Neural progenitor cell (in vitro differentiated cells): Measurements from ENCODE around the gene AAMP. TPM values are rescaled to one million over a fixed set of nuclear protein-coding genes. Genes with fewer than 3 reads are reported as not detected.

Experiments used
- DNase-seq: peaks from one replicate; pipeline ENCODE4 v3.0.0-alpha.2; 2016; ENCODE audit warnings: low spot score
- H2AFZ ChIP-seq: fragments of 200-600 bp; sonication (generic); replicated peaks from 2 replicates; pipeline ENCODE4 v1.6.1; 2016; ENCODE audit warnings: antibody characterized with exemption
- H3F3A ChIP-seq: fragments of 200-600 bp; sonication (generic); 2 replicates; pipeline ENCODE4 v1.6.1; 2016; ENCODE audit warnings: antibody characterized with exemption, low read depth
- H3K27ac ChIP-seq: fragments of 200-600 bp; sonication (generic); 2 replicates; pipeline ENCODE4 v1.5.1; 2016; ENCODE audit warnings: mild to moderate bottlenecking
- H3K27me3 ChIP-seq: fragments of 200-600 bp; sonication (generic); 2 replicates; pipeline ENCODE4 v1.6.1; 2016; ENCODE audit warnings: mild to moderate bottlenecking, moderate library complexity
- H3K36me3 ChIP-seq: fragments of 200-600 bp; sonication (generic); 2 replicates; pipeline ENCODE4 v1.5.1; 2016
- H3K4me1 ChIP-seq: fragments of 200-600 bp; sonication (generic); 2 replicates; pipeline ENCODE4 v1.6.1; 2016; ENCODE audit warnings: mixed run types
- H3K4me2 ChIP-seq: fragments of 200-600 bp; sonication (generic); 2 replicates; pipeline ENCODE4 v1.6.1; 2016
- H3K4me3 ChIP-seq: fragments of 200-600 bp; sonication (generic); 2 replicates; pipeline ENCODE4 v1.5.1; 2016
- H3K79me2 ChIP-seq: fragments of 200-600 bp; sonication (generic); 2 replicates; pipeline ENCODE4 v1.6.1; 2016; ENCODE audit warnings: low read depth
- H3K9ac ChIP-seq: fragments of 200-600 bp; sonication (generic); 2 replicates; pipeline ENCODE4 v1.6.1; 2016
- H3K9me3 ChIP-seq: fragments of 200-600 bp; sonication (generic); 2 replicates; pipeline ENCODE4 v1.5.1; 2016; ENCODE audit warnings: low read depth
- H4K20me1 ChIP-seq: fragments of 200-600 bp; sonication (generic); 2 replicates; pipeline ENCODE4 v1.6.1; 2016; ENCODE audit warnings: low read depth
- H3K27ac Mint-ChIP-seq: 3 replicates; pipeline ENCODE4 v1.8.0; 2021; ENCODE audit warnings: mixed read lengths
- H3K27me3 Mint-ChIP-seq: 2 replicates; pipeline ENCODE4 v1.8.0; 2022; ENCODE audit warnings: low read depth, mild to moderate bottlenecking, inconsistent platforms, moderate library complexity, mixed read lengths; ENCODE audit not compliant: insufficient read depth
- H3K36me3 Mint-ChIP-seq: 3 replicates; pipeline ENCODE4 v1.8.0; 2021; ENCODE audit warnings: mixed read lengths
- H3K4me1 Mint-ChIP-seq: 3 replicates; pipeline ENCODE4 v1.8.0; 2021; ENCODE audit warnings: mixed read lengths
- H3K4me3 Mint-ChIP-seq: 3 replicates; pipeline ENCODE4 v1.8.0; 2021; ENCODE audit warnings: mild to moderate bottlenecking, moderate library complexity, mixed read lengths
- H3K9me3 Mint-ChIP-seq: 3 replicates; pipeline ENCODE4 v1.8.0; 2020; ENCODE audit warnings: mixed read lengths
- EZH2 ChIP-seq: fragments of 200-600 bp; sonication (generic); IDR thresholded peaks from 2 replicates; pipeline ENCODE4 v1.6.1; 2017; ENCODE audit warnings: antibody characterized with exemption, mild to moderate bottlenecking, moderate library complexity
- EZH2phosphoT487 ChIP-seq: fragments of 200-600 bp; sonication (generic); IDR thresholded peaks from 2 replicates; pipeline ENCODE4 v1.6.1; 2017; ENCODE audit warnings: antibody characterized with exemption
- total RNA-seq: library from RNA; depleted of rRNA; stranded (reverse); fragments of >200 nt; gene quantifications from 2 replicates; pipeline ENCODE4 v1.2.3, GENCODE V29; 2015; ENCODE audit warnings: low replicate concordance
- TF ChIP-seq, protein P1 (sequence below): fragments of 200-600 bp; sonication (generic); IDR thresholded peaks from 2 replicates; pipeline ENCODE4 v1.5.1; 2017; ENCODE audit warnings: antibody characterized with exemption, mild to moderate bottlenecking

Gene AAMP
- total RNA-seq, 1 donor from 2014 or later: 90.4 TPM

DNA sequence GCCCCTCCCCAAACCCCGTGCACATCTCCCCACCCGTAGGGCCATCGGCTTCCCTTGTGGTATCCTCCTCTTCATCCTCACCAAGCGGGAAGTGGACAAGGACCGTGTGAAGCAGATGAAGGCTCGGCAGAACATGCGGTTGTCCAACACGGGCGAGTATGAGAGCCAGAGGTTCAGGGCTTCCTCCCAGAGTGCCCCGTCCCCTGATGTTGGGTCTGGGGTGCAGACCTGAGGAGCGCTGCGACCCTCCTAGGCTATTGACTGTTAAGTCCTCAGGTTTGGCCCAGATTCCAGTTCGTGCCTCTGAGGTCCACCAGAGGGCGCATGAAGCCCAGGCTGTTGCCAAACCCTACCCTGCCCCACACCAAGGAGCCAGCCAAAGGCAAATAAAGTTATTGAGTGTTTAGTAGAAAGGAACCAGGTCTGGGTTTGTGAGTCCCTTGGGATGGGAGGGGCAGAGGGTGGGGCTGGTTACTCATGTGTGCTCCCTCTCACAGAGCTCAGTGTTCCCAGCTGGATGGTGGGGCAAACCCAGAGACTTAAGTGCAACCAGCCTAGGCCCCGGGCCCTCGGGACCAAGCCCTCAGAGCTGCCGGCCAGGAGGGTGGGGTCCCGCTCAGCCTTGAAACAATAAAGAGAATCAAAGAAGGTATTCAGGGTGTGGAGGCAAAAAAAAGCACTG, 2.7 kb upstream of the AAMP start:
- peaks cover 13% of the 10 kb centered on the region for H3F3A ChIP-seq

DNA sequence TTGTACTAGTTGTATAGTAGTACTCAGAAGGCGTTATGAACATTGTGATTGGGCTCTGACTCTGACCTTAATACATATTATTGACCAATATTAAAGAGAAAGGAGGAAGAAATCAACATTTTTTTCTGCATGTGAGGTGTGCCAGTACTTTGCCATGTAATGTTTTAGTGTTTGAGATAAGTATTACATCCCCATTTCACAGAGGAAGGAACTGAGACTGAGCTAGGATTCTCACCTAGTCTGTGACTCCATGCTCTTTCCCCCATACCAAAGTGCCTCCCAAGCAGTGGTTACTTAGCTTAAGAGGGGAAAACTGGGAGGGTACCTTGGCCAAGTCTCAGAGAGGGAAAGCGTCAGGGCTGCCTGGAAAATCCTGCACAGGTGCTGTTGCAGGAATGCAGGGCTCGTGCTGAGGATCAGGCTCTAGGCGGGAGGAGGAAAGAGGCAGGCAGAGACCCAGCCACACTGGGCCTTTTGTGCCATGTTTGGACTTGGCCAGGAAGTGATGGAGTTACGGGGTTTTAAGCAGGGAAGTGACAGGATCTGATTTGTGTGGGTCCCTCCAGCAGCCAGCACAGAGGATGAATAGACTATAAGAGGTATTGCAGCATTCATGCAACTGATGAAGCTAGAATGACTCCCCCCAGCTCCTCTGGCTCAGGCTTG, 2.1 kb upstream of the AAMP start:
- no peak overlapping the region for H3K9ac ChIP-seq
- no peaks in the 10 kb centered on the region for H3K9me3 Mint-ChIP-seq
- peaks cover 13% of the 10 kb centered on the region for H4K20me1 ChIP-seq
- H3K27ac Mint-ChIP-seq: no peak overlapping the region
- peaks cover 7% of the 10 kb centered on the region for H3K36me3 Mint-ChIP-seq
- H3K4me3 Mint-ChIP-seq: peak overlapping the region; percentile 95
- H3K27me3 ChIP-seq: no peaks in the 10 kb centered on the region
- no peak overlapping the region for H3K27ac ChIP-seq
- TF ChIP-seq, protein P1, sequence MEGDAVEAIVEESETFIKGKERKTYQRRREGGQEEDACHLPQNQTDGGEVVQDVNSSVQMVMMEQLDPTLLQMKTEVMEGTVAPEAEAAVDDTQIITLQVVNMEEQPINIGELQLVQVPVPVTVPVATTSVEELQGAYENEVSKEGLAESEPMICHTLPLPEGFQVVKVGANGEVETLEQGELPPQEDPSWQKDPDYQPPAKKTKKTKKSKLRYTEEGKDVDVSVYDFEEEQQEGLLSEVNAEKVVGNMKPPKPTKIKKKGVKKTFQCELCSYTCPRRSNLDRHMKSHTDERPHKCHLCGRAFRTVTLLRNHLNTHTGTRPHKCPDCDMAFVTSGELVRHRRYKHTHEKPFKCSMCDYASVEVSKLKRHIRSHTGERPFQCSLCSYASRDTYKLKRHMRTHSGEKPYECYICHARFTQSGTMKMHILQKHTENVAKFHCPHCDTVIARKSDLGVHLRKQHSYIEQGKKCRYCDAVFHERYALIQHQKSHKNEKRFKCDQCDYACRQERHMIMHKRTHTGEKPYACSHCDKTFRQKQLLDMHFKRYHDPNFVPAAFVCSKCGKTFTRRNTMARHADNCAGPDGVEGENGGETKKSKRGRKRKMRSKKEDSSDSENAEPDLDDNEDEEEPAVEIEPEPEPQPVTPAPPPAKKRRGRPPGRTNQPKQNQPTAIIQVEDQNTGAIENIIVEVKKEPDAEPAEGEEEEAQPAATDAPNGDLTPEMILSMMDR: no peak
- no peak for TF ChIP-seq EZH2
- TF ChIP-seq EZH2phosphoT487: no peak
- peaks cover 12% of the 10 kb centered on the region for H3K4me1 ChIP-seq
- no peak for DNase-seq
- H3K79me2 ChIP-seq: peaks cover 27% of the 10 kb centered on the region
- H3F3A ChIP-seq: peaks cover 13% of the 10 kb centered on the region
- H3K4me3 ChIP-seq: peak overlapping the region; percentile 89
- H3K4me2 ChIP-seq: peak overlapping the region; percentile 91
- H3K36me3 ChIP-seq: no peaks in the 10 kb centered on the region
- no peaks in the 10 kb centered on the region for H3K9me3 ChIP-seq
- H3K4me1 Mint-ChIP-seq: peaks cover 27% of the 10 kb centered on the region
- no peak overlapping the region for H2AFZ ChIP-seq
- peaks cover 3% of the 10 kb centered on the region for H3K27me3 Mint-ChIP-seq

More for the DNA sequence above, 2.7 kb upstream of the AAMP start:
- H3K4me1 Mint-ChIP-seq: peaks cover 27% of the 10 kb centered on the region
- Histone ChIP-seq H3K4me3 (no peak overlapping the region), H3K9ac (no peak overlapping the region), H2AFZ (no peak overlapping the region), H3K36me3 (no peaks in the 10 kb centered on the region), H3K27ac (no peak overlapping the region), H3K4me1 (peaks cover 12% of the 10 kb centered on the region), H4K20me1 (peaks cover 9% of the 10 kb centered on the region), H3K4me2 (no peak overlapping the region), H3K9me3 (no peaks in the 10 kb centered on the region), H3K79me2 (peaks cover 27% of the 10 kb centered on the region), H3K27me3 (no peaks in the 10 kb centered on the region)
- no peaks in the 10 kb centered on the region for H3K9me3 Mint-ChIP-seq
- H3K4me3 Mint-ChIP-seq: peak overlapping the region; percentile 95
- H3K36me3 Mint-ChIP-seq: peaks cover 7% of the 10 kb centered on the region
- TF ChIP-seq, protein P1: peak; percentile 96
- no peak for TF ChIP-seq EZH2
- no peak overlapping the region for H3K27ac Mint-ChIP-seq
- peaks cover 3% of the 10 kb centered on the region for H3K27me3 Mint-ChIP-seq
- DNase-seq: peak; percentile 86

DNA sequence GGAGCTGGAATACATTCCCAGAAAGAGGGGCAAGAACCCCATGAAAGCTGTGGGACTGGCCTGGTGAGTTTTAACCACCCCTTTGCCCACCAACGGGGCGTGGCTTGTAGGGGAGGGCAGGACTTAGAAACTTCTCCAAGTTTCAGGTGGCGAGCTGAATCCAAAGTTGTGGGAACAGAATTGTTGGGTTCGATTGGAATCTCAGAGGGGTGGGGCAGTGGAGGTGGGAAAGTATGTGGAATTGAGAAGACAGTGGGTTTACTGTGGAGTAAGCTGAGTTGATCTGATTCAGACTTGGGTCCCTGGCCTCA, 1.5 kb upstream of the AAMP start:
- Histone ChIP-seq H3K27ac (no peak overlapping the region), H3K36me3 (no peaks in the 10 kb centered on the region), H3K4me3 (peak overlapping the region; percentile 89), H3K4me1 (peaks cover 12% of the 10 kb centered on the region), H3K4me2 (peak overlapping the region; percentile 91), H2AFZ (no peak overlapping the region), H3K79me2 (peaks cover 27% of the 10 kb centered on the region), H3K9ac (peak overlapping the region; percentile 32), H4K20me1 (peaks cover 13% of the 10 kb centered on the region), H3K27me3 (no peaks in the 10 kb centered on the region), H3F3A (peaks cover 13% of the 10 kb centered on the region), H3K9me3 (no peaks in the 10 kb centered on the region)
- Mint-ChIP-seq H3K9me3 (no peaks in the 10 kb centered on the region), H3K4me1 (peaks cover 27% of the 10 kb centered on the region), H3K27ac (no peak overlapping the region), H3K27me3 (peaks cover 3% of the 10 kb centered on the region), H3K36me3 (peaks cover 7% of the 10 kb centered on the region), H3K4me3 (peak overlapping the region; percentile 95)
- no peak for TF ChIP-seq EZH2phosphoT487
- TF ChIP-seq, protein P1: no peak
- TF ChIP-seq EZH2: no peak
- DNase-seq: no peak
